Measurements from ENCODE around the gene PCBP4.
"Not testable (repeated sequence)": the region's sequence is repeated elsewhere in the genome, so short reads cannot be mapped to it uniquely, and the experiment has no call there.

PCBP4 gene

DNA sequence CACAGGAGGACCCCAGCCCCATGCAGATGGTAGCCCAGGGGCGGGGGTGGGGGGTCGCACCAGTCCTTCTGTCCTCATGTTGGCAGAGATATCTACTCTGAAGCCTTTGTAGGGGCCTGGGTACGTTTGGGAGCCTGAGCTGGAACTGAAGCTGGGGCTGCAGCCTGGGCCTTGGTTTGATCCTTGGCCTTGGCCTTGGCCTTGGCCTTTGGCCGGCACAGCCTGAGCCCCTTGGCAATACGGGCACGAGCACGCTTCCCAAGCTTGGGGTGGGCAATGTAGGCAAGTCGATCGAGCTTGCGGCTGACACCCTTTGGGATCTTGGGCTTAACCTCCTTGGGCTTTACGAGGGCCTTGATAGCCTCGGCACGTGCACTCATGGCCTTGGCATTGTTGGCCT is 26.4 kb upstream of the PCBP4 start:
- not testable (repeated sequence) for DNase-seq

DNA sequence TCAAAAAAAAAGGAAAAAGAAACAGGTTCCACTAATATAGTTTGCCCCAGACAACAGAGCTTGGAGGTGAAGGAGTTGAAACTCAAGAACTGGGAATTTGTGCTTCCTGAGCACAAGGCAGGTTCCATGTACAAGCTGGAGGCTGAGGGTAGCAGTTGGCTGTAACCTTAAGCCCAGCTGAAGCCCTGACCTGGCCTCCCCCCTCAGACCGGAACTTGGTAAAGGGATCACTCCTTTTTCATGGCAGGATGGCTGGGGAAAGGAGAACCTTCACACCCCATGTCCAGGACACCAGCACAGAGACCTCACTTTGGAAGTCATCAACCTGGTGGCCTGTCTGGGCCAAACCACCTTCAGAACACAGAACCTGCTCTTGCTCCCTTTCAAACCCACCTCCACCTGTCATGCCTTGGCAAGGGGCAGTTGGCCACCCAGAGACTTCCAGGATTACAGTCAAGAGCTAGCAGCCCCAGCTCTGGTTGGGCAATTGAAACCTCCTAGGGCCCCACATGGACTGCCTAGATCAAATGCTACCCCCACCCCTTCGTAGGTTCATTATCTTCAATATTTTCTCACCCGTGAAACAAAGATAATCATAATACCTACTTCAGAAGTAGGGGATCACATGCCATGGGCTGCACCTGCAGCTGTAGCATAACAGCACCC is 24.9 kb upstream of the PCBP4 start:
- no peak for DNase-seq

GRCh38 chr3:51990501-51990971 is 23.3 kb upstream of the PCBP4 start:
- not testable (repeated sequence) for DNase-seq

- DNase-seq = no peak
Observed at GRCh38 chr3:51988286-51989146, 21.3 kb upstream of the PCBP4 start.

DNA sequence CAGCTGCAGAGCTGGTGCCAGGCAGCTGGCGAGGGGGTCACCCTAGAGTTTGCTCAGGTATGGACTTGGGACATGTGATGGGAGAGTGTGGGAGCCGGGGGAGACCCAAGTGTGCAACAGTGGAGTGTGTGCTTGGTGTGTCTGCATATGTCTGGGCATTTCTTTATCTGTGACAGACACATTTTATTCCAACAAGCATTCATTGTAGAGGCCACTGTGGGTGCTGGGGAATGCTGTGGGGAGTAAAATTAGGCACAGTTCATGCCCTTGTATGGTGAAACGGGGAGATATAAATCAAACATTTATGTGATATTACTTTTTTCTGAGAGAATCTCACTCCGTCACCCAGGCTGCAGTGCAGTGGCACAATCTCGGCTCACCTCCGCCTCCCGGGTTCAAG is 20.3 kb upstream of the PCBP4 start:
- no peak for DNase-seq

DNA sequence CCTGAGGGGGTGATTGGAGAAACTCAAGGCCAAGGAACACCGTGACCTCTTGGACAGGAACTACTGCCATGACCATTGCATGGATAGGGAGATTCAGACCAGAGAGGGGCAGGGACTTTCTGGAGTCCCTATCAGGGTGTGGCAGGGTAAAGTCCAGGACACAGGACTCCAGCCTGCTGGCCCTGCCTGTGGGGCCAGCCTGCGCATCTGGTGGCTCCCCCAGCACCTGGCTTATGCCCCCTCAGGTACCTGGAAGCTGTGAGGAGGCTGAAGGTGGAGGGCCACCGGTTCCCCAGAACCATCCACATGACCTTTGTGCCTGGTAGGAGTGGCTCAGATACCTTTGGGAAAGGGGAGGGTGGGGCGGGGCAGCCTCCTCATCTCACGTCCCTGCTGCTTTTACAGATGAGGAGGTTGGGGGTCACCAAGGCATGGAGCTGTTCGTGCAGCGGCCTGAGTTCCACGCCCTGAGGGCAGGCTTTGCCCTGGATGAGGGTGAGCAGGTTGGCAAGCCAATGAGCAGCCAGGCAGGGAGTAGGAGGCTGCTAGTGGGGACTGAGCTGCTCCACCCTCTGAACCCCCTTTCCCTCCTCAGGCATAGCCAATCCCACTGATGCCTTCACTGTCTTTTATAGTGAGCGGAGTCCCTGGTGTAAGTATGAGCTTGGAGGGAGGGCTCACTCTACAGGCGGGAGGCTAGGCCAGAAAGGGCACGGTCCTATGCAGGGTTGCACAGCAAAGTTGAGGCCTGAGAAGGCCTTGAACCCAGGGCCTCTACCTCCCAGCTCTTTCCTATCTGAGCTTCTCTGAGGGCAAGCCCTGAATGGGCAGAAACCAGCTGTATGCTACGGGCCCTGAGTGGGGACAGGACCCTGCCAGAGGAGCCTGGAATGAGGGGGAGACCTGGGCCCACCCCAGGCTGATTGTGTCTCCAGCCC is 19.0 kb upstream of the PCBP4 start:
- DNase-seq = no peak

- no peak for DNase-seq
Observed at GRCh38 chr3:51985063-51985462, 17.8 kb upstream of the PCBP4 start.

DNA sequence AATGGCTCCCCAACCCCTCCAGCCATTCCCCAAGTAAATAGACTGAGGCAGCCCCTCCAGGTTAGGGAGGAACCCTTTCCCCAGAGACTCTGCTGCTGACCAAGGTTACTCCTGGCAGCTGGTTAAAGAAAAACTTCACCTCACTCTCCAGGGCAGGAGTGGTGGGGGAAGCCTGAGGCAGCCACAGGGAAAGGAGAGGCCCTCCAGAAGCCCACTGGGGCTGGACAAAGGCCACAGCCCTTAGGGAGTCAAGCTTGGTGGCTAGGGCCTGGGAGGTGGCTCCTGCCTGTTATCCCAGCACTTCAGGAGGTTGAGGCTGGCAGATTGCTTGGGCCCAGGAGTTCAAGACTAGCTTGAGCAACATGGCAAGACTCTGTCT is 17.0 kb upstream of the PCBP4 start:
- DNase-seq = no peak

- no peak for DNase-seq
Observed at GRCh38 chr3:51983578-51984268, 16.5 kb upstream of the PCBP4 start.

DNA sequence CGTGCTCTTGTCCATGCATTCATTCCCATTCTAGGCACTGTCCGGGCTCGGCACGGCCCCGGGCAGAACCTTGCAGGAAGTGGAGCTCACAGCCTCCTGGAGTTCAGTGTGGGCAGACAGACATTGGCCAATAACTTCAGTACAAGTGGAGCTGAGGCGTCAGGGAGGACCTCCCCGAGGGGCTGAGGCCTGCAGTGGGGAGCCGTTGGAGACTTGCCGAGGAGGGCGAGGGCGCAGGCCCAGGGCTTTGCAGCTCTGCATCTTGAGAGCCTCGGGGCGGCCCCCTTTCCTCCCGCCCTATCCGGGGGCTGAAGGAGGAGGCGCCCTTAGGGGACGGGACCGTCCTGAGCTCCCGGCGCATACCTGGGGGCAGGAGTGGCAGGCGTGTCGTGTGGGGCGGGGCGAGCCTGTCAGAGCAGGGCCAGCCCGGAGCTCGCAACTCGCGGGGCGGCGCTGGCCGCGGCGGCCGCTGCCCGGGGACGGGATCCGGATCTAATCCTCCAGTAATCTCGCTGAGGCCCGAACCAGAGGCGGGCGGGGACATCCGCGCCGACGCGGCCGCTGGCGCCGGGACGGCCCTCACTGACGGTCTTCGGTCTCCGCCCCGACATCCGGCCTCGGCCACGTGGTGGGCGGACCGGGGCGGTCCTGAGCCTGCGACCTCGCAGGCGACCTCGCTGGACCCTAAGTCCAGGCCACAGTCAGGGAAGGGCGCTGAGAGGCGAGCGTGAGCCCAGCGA is 15.8 kb upstream of the PCBP4 start, which contains the start of gene ACY1:
TSS of gene ACY1 (plus strand) at position 698 of the 740 bp plus-strand sequence. CDS start 530 bp downstream, outside the sequence.
- peak; percentile 87 for DNase-seq

DNA sequence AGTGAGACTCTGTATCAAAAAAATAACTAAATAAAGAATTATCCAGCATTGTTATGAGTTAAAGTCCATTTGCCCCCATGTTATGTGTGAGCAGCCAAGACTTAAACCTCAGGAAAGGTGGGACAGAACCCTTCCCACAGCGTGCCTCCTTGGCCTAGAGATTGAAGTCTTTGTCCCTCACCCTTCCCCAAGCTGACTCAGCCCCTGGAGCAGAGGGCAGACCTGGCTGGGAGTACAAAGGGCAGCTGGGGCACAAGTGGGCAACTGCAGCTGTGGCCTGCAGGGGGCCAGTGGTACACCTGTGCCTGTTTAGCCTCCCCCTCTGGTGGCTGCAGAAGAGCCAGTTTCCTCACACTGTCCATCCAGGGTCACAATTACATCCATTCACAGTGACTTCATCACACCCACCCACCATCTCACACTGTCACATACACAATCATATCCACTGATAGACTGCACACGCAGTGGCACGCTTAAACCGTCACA is 15.1 kb upstream of the PCBP4 start:
- peak; percentile 87 for DNase-seq

- DNase-seq = no peak
Observed at GRCh38 chr3:51980253-51980652, 13.0 kb upstream of the PCBP4 start.

- DNase-seq = no peak
Observed at GRCh38 chr3:51978143-51978502, 10.9 kb upstream of the PCBP4 start.

- DNase-seq = no peak
Observed at GRCh38 chr3:51977446-51978142, 10.3 kb upstream of the PCBP4 start.

- peak; percentile 47 for DNase-seq
Observed at GRCh38 chr3:51975852-51976549, 8.7 kb upstream of the PCBP4 start.

- DNase-seq = peak; percentile 82
Observed at GRCh38 chr3:51974963-51975851, 8.0 kb upstream of the PCBP4 start, which contains the start of gene ABHD14A. Gene ABHD14A (plus strand): TSS chr3:51975064. CDS start chr3:51975136, 72 bp downstream.

DNA sequence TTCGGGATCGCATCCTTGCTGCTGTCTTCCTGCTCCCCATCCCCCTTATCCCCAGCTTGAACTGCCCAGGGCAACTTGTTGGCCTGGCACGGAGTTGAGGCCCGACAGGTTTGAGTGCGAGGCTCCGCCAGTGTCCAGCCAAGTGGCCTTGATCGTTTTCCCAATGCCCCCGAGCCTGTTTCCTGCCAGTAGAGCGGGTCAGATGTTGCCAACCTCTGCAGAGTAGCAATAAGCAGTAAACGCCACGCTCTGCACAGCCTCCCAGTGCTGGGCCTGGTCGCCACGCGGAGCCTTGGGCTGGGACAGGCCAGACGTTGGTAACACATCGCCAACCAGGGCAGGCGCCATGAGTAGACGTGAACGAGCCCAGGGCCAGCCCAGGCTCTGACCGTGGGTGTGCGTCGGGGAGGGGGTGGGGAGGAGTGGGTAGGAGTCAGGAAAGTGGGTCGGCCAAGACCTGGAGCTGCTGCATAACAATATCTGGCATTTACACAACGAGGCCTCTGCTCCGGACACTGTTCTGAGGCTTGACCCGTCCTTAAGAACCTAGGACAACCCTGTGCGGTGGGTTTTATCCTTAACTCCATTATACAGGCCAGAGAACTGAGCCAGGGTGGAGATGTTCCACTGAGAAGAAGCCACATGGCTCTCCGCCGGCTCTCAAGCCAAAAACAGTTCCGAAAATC is 7.2 kb upstream of the PCBP4 start:
- DNase-seq = peak; percentile 58

GRCh38 chr3:51971350-51971749 is 4.1 kb upstream of the PCBP4 start:
- no peak for DNase-seq
